ENCODE measurements around the gene SLC37A1. TPM values are rescaled to one million over a fixed set of nuclear protein-coding genes. Genes with fewer than 3 reads are reported as not detected.

SLC37A1 gene
- total and polyA plus RNA-seq, 8 donors, result 8.9 to 26.8 (median 10.5) TPM

GRCh38 chr21:42493109-42494060 is 20.3 kb upstream of the SLC37A1 start:
- intact Hi-C loops (cut with DNase I), result no loop called here
- Histone ChIP-seq H3K9me3 (no peaks in the 10 kb centered on the region), H3K27me3 (no peaks in the 10 kb centered on the region), H3K4me3 (no peak overlapping the region), H3K36me3 (no peaks in the 10 kb centered on the region), H3K4me1 (peaks cover 0 to 15% of the 10 kb centered on the region in 2 donors), H3K27ac (no peak overlapping the region)
- DNase-seq (no peak), ATAC-seq (no peak)
- no peak for TF ChIP-seq CTCF (IDR thresholded peaks at IDR 0.05)

GRCh38 chr21:42495027-42495426 is 18.6 kb upstream of the SLC37A1 start:
- H3K36me3 ChIP-seq, result no peaks in the 10 kb centered on the region
- no peaks in the 10 kb centered on the region for H3K27me3 ChIP-seq
- H3K27ac ChIP-seq, result no peak overlapping the region
- ATAC-seq (no peak), DNase-seq (no peak)
- no peak for TF ChIP-seq CTCF (IDR thresholded peaks at IDR 0.05)
- H3K9me3 ChIP-seq, result no peaks in the 10 kb centered on the region
- peaks cover 0 to 15% of the 10 kb centered on the region in 2 donors for H3K4me1 ChIP-seq
- intact Hi-C loops (cut with DNase I), result no loop called here
- H3K4me3 ChIP-seq, result no peak overlapping the region

- H3K27ac ChIP-seq, result peak overlapping the region in 1 of 2 donors; percentile 72
- H3K4me3 ChIP-seq, result peak overlapping the region; percentile 41 to 75
- no peaks in the 10 kb centered on the region for H3K36me3 ChIP-seq
- TF ChIP-seq CTCF (IDR thresholded peaks at IDR 0.05), result no peak
- H3K27me3 ChIP-seq, result no peaks in the 10 kb centered on the region
- intact Hi-C loops (cut with DNase I), result no loop called here
- no peaks in the 10 kb centered on the region for H3K9me3 ChIP-seq
- DNase-seq (peak in 1 of 4 donors; percentile 30), ATAC-seq (peak; percentile 8)
- peaks cover 0 to 15% of the 10 kb centered on the region in 2 donors for H3K4me1 ChIP-seq
These were observed 17.9 kb upstream of the SLC37A1 start for GRCh38 chr21:42495765-42496119.

- ATAC-seq (peak; percentile 97), DNase-seq (peak; percentile 97 to 100 (median 100))
- Histone ChIP-seq H3K9me3 (no peaks in the 10 kb centered on the region), H3K4me1 (peaks cover 0 to 15% of the 10 kb centered on the region in 2 donors), H3K27ac (peak within 1 kb of the TSS; percentile 72 to 82), H3K4me3 (peak within 1 kb of the TSS; percentile 54 to 75), H3K36me3 (no peaks in the 10 kb centered on the region), H3K27me3 (no peaks in the 10 kb centered on the region)
- intact Hi-C loops (cut with DNase I), result no loop called here
- TF ChIP-seq CTCF (IDR thresholded peaks at IDR 0.05), result no peak
These were observed 17.4 kb upstream of the SLC37A1 start, which contains the start of gene RSPH1 for GRCh38 chr21:42496120-42496838. Gene RSPH1, minus strand, starts transcription at chr21:42496224. Its CDS starts 38 bp downstream, at chr21:42496186.

- Histone ChIP-seq H3K9me3 (no peaks in the 10 kb centered on the region), H3K4me3 (peak overlapping the region; percentile 54 to 75), H3K4me1 (peaks cover 0 to 15% of the 10 kb centered on the region in 2 donors), H3K27me3 (no peaks in the 10 kb centered on the region), H3K36me3 (no peaks in the 10 kb centered on the region), H3K27ac (peak overlapping the region; percentile 72 to 82)
- ATAC-seq, result peak; percentile 40
- peak in 2 of 4 donors; percentile 36 to 51 for DNase-seq
- intact Hi-C loops (cut with DNase I), result no loop called here
- TF ChIP-seq CTCF (IDR thresholded peaks at IDR 0.05), result no peak
These were observed 16.8 kb upstream of the SLC37A1 start for GRCh38 chr21:42496839-42497202.
